Choroid plexus epithelial cell (primary cell): ENCODE results near the gene FBXL13.

ENCODE experiments used
- DNase-seq: peaks from one replicate; pipeline ENCODE4 v3.0.0-alpha.2; 2010; ENCODE audit warnings: low read depth
- H3K4me3 ChIP-seq: 2 replicates; pipeline ENCODE4 v1.5.1; 2011; ENCODE audit warnings: low read depth, mild to moderate bottlenecking, control low read depth, low read length, moderate library complexity
- TF ChIP-seq, protein P1 (sequence below): conservative IDR thresholded peaks from 2 replicates; pipeline ENCODE4 v1.5.1; 2011; ENCODE audit warnings: low read depth, mild to moderate bottlenecking, control low read depth, inconsistent platforms, low read length, moderate library complexity

Gene FBXL13

DNA sequence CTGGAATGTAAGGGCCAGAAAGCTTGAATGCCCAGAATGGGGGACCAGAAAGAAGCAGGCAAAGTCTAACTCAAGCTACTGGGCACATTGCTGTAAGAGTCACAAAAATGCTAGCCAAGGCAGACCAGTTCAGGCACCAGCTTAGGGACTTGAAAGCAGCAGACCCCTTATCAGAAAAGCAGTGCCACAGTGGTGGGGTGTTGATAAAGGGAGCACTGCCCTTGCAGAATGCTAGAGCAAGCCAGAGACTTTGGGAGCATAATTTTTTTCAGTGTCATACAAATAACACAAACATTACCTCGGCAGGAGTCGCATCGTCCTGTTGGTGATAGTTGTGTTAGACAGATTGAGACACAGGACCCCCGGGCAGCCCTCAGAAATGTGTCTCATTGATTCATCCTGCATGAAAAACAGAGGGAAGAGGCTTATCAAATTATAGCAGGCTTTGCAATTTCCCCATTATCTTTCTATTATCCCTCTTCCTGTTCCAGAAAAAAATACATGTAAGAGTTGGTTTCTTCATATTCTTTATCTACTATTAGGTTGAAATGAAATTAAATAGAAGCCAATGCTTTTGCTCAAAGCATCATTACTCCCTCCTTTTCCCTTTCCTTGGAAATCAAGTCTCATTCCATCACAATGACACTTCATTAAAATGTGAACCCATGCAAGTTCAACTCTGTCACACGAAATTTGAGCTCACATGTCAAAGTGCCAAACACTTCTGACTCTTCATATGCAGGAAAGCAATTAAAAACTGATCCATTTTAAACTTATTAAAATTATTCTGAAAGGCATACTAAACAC is 148.4 kb downstream of the FBXL13 start:
- DNase-seq = no peak
- no peak overlapping the region for H3K4me3 ChIP-seq
- TF ChIP-seq, protein P1, sequence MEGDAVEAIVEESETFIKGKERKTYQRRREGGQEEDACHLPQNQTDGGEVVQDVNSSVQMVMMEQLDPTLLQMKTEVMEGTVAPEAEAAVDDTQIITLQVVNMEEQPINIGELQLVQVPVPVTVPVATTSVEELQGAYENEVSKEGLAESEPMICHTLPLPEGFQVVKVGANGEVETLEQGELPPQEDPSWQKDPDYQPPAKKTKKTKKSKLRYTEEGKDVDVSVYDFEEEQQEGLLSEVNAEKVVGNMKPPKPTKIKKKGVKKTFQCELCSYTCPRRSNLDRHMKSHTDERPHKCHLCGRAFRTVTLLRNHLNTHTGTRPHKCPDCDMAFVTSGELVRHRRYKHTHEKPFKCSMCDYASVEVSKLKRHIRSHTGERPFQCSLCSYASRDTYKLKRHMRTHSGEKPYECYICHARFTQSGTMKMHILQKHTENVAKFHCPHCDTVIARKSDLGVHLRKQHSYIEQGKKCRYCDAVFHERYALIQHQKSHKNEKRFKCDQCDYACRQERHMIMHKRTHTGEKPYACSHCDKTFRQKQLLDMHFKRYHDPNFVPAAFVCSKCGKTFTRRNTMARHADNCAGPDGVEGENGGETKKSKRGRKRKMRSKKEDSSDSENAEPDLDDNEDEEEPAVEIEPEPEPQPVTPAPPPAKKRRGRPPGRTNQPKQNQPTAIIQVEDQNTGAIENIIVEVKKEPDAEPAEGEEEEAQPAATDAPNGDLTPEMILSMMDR = no peak

DNA sequence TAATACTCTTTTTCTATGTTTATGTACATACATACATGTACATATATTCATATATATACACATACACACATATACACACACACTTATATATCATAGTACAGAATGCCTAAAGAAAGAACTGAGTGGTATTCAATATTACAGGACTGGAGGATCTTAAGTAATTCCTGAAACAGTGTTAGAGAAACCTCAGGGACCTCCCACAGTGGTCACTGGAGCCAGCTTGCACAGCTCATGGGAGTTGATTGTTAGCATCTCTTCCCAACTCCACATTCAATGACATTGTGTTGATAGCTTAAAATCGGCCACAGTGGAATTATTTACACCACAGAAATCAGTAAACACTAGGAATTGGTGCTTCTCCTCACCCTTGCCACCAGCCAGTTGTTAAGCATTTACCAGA is 155.8 kb downstream of the FBXL13 start:
- TF ChIP-seq, protein P1 = no peak
- no peak overlapping the region for H3K4me3 ChIP-seq
- peak; percentile 58 for DNase-seq

DNA sequence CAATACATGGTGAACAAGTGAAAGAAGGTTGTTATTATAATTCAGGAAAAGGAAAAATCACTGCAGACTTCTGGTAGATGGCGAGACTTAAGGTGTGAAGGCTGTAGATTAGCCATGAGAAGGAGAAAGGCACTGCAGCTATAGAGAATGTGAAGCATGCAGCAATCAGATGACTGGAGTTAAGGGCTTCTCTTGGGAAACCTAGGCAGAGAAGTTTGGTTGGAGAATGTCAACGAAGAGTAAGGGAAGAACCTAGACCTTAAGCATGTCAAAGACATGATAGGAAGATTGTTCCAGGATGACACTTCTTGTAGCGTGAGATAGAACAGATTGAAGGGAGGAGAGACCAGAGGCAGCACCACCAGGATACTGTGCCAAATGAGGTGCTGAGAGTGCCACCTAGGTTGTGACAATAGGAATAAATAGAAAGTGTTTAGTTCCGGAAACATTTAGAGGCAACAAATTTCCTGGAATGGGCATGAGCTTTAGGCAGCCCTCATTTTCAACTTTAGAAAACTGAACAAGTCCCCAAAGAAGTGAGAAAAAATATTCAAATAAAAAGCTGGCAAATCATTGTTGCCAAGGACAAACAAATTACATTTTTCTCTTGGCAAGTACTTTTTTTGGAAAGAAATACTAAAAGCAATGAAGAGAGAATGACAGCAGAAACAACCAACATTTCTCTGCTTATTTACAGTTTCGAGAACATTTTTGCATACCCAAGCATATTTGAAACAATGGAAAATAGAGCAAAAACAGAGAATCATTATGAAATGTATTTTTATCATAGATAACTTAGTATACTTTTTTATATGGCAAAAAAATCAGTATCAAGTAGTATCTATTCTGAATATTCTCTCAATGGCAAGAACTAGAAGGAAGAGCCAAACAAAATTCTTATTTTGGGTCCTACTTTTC is 156.9 kb downstream of the FBXL13 start:
- H3K4me3 ChIP-seq = no peak overlapping the region
- no peak for DNase-seq
- TF ChIP-seq, protein P1 = no peak

DNA sequence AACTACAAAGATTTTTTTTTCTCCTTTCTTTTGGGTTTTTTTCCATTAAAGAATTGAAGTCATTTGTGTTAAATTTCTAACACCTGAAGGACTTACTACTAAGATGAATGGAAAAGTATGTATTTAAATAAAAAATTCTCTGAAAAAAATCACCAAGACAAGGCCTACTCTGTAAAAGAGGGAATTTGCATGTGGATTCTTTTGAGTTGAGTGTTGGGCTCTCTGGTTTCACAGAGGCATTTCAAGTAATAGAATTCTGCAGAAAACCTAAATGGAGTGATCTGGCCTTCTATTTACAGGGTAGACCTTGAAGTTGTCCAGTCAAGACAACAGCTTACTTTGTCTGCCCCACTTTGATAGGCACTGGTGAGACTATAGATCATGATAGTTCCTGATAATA is 157.7 kb downstream of the FBXL13 start:
- H3K4me3 ChIP-seq = no peak overlapping the region
- TF ChIP-seq, protein P1 = no peak
- peak; percentile 70 for DNase-seq

DNA sequence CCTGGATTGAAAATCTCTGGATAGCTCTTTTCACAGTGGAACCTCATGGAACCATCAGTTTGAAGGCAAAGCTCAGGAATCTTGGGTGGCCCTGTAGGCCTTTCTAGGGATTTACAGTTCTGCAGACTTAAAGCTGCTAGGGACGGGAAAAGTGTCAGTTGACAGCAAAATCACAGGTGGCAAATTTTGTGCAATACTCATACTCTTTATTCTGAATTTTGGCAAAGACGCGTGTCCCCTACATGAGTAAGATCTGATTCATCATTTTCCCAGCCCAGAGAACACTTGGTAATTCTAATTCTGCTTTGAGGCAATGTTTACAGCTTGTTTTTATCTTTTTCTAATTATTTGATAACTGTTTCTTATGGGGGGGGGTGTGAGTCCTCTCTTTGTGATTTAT is 158.2 kb downstream of the FBXL13 start:
- DNase-seq = peak; percentile 68
- TF ChIP-seq, protein P1 = peak; percentile 8
- H3K4me3 ChIP-seq = no peak overlapping the region

DNA sequence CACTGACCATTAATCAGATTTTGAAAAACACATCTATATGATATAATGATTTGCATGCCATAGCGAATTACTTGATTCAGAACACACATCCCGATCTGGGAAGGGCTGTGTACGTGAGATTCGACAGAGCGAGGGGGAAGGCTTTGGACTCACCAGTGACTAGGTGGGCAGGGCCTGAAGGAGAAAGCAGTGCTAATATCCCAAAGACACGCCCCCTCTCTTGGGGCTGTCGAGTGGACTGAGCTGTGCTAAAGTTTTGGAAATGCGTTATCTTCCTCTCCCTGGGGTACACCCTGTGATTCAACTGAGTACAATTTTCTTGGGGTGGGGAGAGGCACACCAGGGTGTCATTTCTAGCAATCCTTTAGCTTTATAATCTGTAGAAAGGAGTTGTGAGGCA is 160.0 kb downstream of the FBXL13 start:
- peak overlapping the region; percentile 63 for H3K4me3 ChIP-seq
- TF ChIP-seq, protein P1 = no peak
- peak; percentile 96 for DNase-seq
